ENCODE results near the gene CPNE4.

CPNE4 gene

DNA sequence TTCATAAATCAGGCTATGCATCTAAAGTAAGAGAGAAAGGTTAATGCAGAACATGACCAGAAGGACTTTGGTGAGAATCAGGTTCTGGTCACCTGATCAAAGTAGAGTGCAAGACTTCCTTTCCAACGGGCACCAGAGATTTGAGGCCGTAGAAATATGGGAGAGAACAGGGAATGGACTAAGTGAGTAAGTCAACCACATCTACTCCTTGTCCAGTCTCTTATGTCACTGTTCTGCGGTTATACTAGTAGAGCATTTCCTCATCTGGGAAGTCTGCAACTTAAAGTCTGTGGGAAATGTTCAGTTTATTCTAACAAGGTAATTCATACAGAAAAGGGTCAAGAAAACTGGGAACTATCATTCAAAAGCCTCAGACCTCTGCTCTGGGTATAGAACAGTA is 232.8 kb downstream of the CPNE4 start:
- Histone ChIP-seq H4K20me1 (ENCODE audit: insufficient read depth) (no peaks in the 10 kb centered on the region), H3K36me3 (ENCODE audit: insufficient read depth) (no peaks in the 10 kb centered on the region), H3K27ac (no peak overlapping the region), H3K9ac (no peak overlapping the region), H3K4me1 (ENCODE audit: low read depth, poor library complexity, severe bottlenecking) (peaks cover 10% of the 10 kb centered on the region), H3K4me2 (no peak overlapping the region), H2AFZ (ENCODE audit: low read depth) (no peak overlapping the region), H3K4me3 (IDR thresholded peaks at IDR 0.05; ENCODE audit: insufficient read depth, low read depth, low read length) (no peak overlapping the region), H3K27me3 (ENCODE audit: insufficient read depth, low read depth) (no peaks in the 10 kb centered on the region), H3K79me2 (ENCODE audit: insufficient read depth, low read depth) (no peaks in the 10 kb centered on the region)
- TF ChIP-seq, protein P1, sequence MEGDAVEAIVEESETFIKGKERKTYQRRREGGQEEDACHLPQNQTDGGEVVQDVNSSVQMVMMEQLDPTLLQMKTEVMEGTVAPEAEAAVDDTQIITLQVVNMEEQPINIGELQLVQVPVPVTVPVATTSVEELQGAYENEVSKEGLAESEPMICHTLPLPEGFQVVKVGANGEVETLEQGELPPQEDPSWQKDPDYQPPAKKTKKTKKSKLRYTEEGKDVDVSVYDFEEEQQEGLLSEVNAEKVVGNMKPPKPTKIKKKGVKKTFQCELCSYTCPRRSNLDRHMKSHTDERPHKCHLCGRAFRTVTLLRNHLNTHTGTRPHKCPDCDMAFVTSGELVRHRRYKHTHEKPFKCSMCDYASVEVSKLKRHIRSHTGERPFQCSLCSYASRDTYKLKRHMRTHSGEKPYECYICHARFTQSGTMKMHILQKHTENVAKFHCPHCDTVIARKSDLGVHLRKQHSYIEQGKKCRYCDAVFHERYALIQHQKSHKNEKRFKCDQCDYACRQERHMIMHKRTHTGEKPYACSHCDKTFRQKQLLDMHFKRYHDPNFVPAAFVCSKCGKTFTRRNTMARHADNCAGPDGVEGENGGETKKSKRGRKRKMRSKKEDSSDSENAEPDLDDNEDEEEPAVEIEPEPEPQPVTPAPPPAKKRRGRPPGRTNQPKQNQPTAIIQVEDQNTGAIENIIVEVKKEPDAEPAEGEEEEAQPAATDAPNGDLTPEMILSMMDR (conservative IDR thresholded peaks at IDR 0.05; ENCODE audit: low read depth, low read length) = no peak

DNA sequence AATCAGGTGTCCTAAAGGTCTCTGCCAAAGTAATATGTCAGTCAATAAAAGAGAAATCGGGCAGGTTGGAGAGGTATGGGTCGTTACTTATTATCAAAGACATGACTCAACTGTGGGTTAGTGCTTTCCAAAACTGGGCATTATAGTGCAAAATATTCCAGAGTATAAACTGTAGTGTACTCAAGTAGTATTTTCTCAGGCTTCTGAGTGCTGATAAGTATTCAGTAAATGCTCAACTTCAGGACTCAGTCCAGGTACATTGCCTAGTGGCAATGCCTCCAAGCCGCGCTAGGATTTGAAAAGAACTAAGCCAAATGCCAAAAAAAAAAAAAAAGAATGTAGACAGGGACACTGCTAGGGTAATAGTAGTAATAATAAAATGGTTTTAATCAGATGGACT is 233.2 kb downstream of the CPNE4 start:
- H3K36me3 ChIP-seq (ENCODE audit: insufficient read depth) = no peaks in the 10 kb centered on the region
- H3K79me2 ChIP-seq (ENCODE audit: insufficient read depth, low read depth) = no peaks in the 10 kb centered on the region
- H3K4me3 ChIP-seq (IDR thresholded peaks at IDR 0.05; ENCODE audit: insufficient read depth, low read depth, low read length) = no peak overlapping the region
- no peak overlapping the region for H3K9ac ChIP-seq
- TF ChIP-seq, protein P1 (conservative IDR thresholded peaks at IDR 0.05; ENCODE audit: low read depth, low read length) = no peak
- H2AFZ ChIP-seq (ENCODE audit: low read depth) = no peak overlapping the region
- H3K4me1 ChIP-seq (ENCODE audit: low read depth, poor library complexity, severe bottlenecking) = peaks cover 15% of the 10 kb centered on the region
- H3K27me3 ChIP-seq (ENCODE audit: insufficient read depth, low read depth) = no peaks in the 10 kb centered on the region
- H4K20me1 ChIP-seq (ENCODE audit: insufficient read depth) = no peaks in the 10 kb centered on the region
- H3K27ac ChIP-seq = no peak overlapping the region
- no peak overlapping the region for H3K4me2 ChIP-seq

DNA sequence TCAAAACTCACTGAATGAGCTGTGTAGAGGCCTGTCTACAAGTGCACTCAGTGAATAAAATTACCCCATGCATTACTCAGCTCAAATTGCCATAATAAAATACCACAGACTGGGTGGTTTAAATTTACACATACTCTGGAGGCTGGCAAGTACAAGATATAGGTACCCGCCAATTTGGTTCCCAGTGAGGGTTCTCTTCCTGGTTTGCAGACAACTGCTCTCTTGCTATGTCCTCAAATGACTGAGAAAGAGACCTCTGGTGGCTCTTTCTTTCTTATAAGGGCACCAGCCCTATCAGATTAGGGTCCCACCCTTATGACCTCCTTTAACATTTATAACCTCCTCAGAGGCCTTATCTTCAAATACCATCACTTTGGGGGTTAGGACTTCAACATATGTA is 237.0 kb downstream of the CPNE4 start:
- Histone ChIP-seq H3K36me3 (ENCODE audit: insufficient read depth) (no peaks in the 10 kb centered on the region), H3K27ac (no peak overlapping the region), H4K20me1 (ENCODE audit: insufficient read depth) (no peaks in the 10 kb centered on the region), H3K27me3 (ENCODE audit: insufficient read depth, low read depth) (no peaks in the 10 kb centered on the region), H3K4me2 (peak overlapping the region; percentile 59; the same call in 1 of the 2 replicates), H3K4me3 (IDR thresholded peaks at IDR 0.05; ENCODE audit: insufficient read depth, low read depth, low read length) (no peak overlapping the region), H3K4me1 (ENCODE audit: low read depth, poor library complexity, severe bottlenecking) (peaks cover 37% of the 10 kb centered on the region), H2AFZ (ENCODE audit: low read depth) (no peak overlapping the region), H3K79me2 (ENCODE audit: insufficient read depth, low read depth) (no peaks in the 10 kb centered on the region), H3K9ac (no peak overlapping the region)
- TF ChIP-seq, protein P1 (conservative IDR thresholded peaks at IDR 0.05; ENCODE audit: low read depth, low read length) = no peak

DNA sequence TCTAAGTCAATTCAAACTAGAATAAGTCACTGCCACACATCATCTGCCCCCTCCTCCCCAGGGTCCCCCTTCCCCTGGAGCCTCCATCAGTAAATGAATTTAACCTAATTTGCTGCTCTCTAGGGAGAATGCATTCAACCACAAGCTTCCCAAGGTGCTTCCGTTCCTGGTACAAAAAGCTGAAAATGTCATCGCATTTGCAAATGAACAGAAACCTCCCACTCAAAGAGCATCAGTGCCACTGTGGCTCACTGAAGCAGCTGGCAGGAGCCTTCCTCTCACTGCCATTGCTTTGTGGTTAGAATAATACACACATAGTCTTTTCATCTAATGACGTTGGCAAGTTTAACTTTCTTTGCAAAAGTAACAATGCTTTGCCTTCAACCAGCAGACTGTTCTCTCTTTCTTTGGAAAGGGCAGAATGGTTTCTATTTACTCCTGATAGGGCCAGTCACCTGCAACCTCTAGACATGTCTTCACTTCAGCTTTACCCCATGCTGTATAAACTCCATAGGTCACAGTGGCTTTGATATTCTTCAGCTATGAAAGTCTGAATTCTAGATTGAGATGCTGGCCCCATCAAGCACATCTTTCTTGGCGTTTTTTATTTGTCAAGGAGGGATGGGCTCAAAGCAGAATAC is 238.1 kb downstream of the CPNE4 start:
- Histone ChIP-seq H3K27ac (peak overlapping the region; percentile 2; the same call in 1 of the 2 replicates), H3K4me2 (peak overlapping the region; percentile 59)
- TF ChIP-seq, protein P1 (conservative IDR thresholded peaks at IDR 0.05; ENCODE audit: low read depth, low read length) = no peak

More for the DNA sequence above, 238.1 kb downstream of the CPNE4 start:
- Histone ChIP-seq H3K36me3 (ENCODE audit: insufficient read depth) (no peaks in the 10 kb centered on the region), H4K20me1 (ENCODE audit: insufficient read depth) (no peaks in the 10 kb centered on the region), H3K4me3 (IDR thresholded peaks at IDR 0.05; ENCODE audit: insufficient read depth, low read depth, low read length) (no peak overlapping the region), H3K27me3 (ENCODE audit: insufficient read depth, low read depth) (no peaks in the 10 kb centered on the region), H3K79me2 (ENCODE audit: insufficient read depth, low read depth) (no peaks in the 10 kb centered on the region), H3K9ac (no peak overlapping the region), H2AFZ (ENCODE audit: low read depth) (no peak overlapping the region), H3K4me1 (ENCODE audit: low read depth, poor library complexity, severe bottlenecking) (peaks cover 37% of the 10 kb centered on the region)

All from KMS-11 (cell line).